Measurements from ENCODE around the gene PLD4. TPM values are rescaled to one million over a fixed set of nuclear protein-coding genes. Genes with fewer than 3 reads are reported as not detected.

Gene PLD4
- total and polyA plus RNA-seq, 2 donors (not counting 1 experiment from before 2014, with no cell fraction given): 0.17 TPM; not detected in 1

- Histone ChIP-seq H4K20me1 (ENCODE audit: control insufficient read depth, extremely low read depth, insufficient read depth, low read length) (no peaks in the 10 kb centered on the region), H3K9me3 (ENCODE audit: control insufficient read depth, insufficient read depth, low read depth, low read length) (no peaks in the 10 kb centered on the region), H3K4me3 (replicated peaks in 1 of 4; ENCODE audit: control extremely low read depth in 1 of 4, insufficient read depth in 1 of 4, low read depth in 3 of 4, low read length in 4 of 4) (no peak overlapping the region), H3K36me3 (ENCODE audit: control insufficient read depth, insufficient read depth, low read length) (no peaks in the 10 kb centered on the region), H2AFZ (ENCODE audit: low read length) (no peak overlapping the region), H3K4me2 (ENCODE audit: extremely low read depth, insufficient read depth, low read length) (no peak overlapping the region), H3K9ac (ENCODE audit: insufficient read depth, low read length) (no peak overlapping the region), H3K27me3 (ENCODE audit: control insufficient read depth, insufficient read depth, low read length) (no peaks in the 10 kb centered on the region), H3K79me2 (ENCODE audit: control insufficient read depth, insufficient read depth, low read length) (no peaks in the 10 kb centered on the region), H3K27ac (ENCODE audit: insufficient read depth, low read length) (no peak overlapping the region), H3K4me1 (ENCODE audit: control insufficient read depth, extremely low read depth, insufficient read depth, low read length) (no peaks in the 10 kb centered on the region)
- TF ChIP-seq, protein P1, sequence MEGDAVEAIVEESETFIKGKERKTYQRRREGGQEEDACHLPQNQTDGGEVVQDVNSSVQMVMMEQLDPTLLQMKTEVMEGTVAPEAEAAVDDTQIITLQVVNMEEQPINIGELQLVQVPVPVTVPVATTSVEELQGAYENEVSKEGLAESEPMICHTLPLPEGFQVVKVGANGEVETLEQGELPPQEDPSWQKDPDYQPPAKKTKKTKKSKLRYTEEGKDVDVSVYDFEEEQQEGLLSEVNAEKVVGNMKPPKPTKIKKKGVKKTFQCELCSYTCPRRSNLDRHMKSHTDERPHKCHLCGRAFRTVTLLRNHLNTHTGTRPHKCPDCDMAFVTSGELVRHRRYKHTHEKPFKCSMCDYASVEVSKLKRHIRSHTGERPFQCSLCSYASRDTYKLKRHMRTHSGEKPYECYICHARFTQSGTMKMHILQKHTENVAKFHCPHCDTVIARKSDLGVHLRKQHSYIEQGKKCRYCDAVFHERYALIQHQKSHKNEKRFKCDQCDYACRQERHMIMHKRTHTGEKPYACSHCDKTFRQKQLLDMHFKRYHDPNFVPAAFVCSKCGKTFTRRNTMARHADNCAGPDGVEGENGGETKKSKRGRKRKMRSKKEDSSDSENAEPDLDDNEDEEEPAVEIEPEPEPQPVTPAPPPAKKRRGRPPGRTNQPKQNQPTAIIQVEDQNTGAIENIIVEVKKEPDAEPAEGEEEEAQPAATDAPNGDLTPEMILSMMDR (conservative IDR thresholded peaks at IDR 0.05 in 1 of 2, IDR thresholded peaks at IDR 0.05 in 1 of 2; ENCODE audit: low read depth in 1 of 2, low read length in 2 of 2): no peak
- TF ChIP-seq EZH2 (IDR thresholded peaks at IDR 0.05; ENCODE audit: low read length, missing control alignments): no peak
- DNase-seq (ENCODE audit: low read depth in 2 of 2): no peak
Measured at GRCh38 chr14:104953097-104953496, 28.4 kb downstream of the PLD4 start.

DNA sequence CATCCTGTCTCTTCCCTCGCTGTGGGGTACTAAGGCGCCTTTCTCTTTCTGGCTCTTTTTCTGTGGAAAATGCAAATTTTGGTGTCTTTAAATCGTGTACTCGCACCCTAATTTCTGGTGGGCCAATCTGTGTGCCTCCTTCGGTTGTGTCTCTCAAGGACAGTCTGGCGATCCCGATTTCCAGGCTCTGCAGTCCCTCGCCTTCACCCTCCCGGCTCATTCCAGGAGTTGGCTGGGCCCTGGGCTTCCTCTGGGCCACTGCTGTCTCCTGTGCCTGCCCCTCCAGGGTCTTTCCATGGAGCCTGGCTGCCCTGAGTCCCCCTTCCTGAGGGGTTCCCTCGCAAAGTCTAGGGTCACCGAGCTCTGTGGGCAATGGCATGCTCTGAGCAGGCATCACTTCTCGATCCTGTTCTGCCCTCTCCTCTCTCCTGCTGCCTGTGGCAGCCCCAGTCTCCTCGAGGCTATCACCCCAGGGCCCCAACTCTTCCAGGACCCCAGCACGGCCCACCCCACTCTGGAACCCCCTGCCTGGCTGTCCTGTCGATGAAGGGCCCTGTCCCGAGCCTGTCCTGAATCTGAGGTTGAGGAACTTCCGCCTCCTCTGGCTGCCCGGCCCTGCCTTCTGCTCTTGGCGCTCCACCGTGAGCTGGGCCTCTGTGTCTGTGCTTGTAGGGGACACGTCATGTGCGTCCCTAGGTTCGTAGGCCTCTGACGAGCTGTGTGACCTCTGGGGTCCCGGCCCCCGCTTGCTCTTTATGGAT, 29.4 kb downstream of the PLD4 start:
- no peak overlapping the region for H3K4me3 ChIP-seq (replicated peaks in 1 of 4; ENCODE audit: control extremely low read depth in 1 of 4, insufficient read depth in 1 of 4, low read depth in 3 of 4, low read length in 4 of 4)
- no peaks in the 10 kb centered on the region for H3K9me3 ChIP-seq (ENCODE audit: control insufficient read depth, insufficient read depth, low read depth, low read length)
- H3K27ac ChIP-seq (ENCODE audit: insufficient read depth, low read length): no peak overlapping the region
- no peak overlapping the region for H3K9ac ChIP-seq (ENCODE audit: insufficient read depth, low read length)
- no peaks in the 10 kb centered on the region for H3K36me3 ChIP-seq (ENCODE audit: control insufficient read depth, insufficient read depth, low read length)
- no peaks in the 10 kb centered on the region for H3K4me1 ChIP-seq (ENCODE audit: control insufficient read depth, extremely low read depth, insufficient read depth, low read length)
- H2AFZ ChIP-seq (ENCODE audit: low read length): no peak overlapping the region
- TF ChIP-seq EZH2 (IDR thresholded peaks at IDR 0.05; ENCODE audit: low read length, missing control alignments): no peak
- TF ChIP-seq, protein P1 (conservative IDR thresholded peaks at IDR 0.05 in 1 of 2, IDR thresholded peaks at IDR 0.05 in 1 of 2; ENCODE audit: low read depth in 1 of 2, low read length in 2 of 2): no peak
- H3K4me2 ChIP-seq (ENCODE audit: extremely low read depth, insufficient read depth, low read length): no peak overlapping the region
- DNase-seq (ENCODE audit: low read depth in 2 of 2): no peak
- H3K79me2 ChIP-seq (ENCODE audit: control insufficient read depth, insufficient read depth, low read length): no peaks in the 10 kb centered on the region
- no peaks in the 10 kb centered on the region for H3K27me3 ChIP-seq (ENCODE audit: control insufficient read depth, insufficient read depth, low read length)
- no peaks in the 10 kb centered on the region for H4K20me1 ChIP-seq (ENCODE audit: control insufficient read depth, extremely low read depth, insufficient read depth, low read length)

GRCh38 chr14:104954746-104955395, 30.2 kb downstream of the PLD4 start:
- TF ChIP-seq EZH2 (IDR thresholded peaks at IDR 0.05; ENCODE audit: low read length, missing control alignments): no peak
- TF ChIP-seq, protein P1 (conservative IDR thresholded peaks at IDR 0.05 in 1 of 2, IDR thresholded peaks at IDR 0.05 in 1 of 2; ENCODE audit: low read depth in 1 of 2, low read length in 2 of 2): no peak
- Histone ChIP-seq H3K36me3 (ENCODE audit: control insufficient read depth, insufficient read depth, low read length) (no peaks in the 10 kb centered on the region), H3K27me3 (ENCODE audit: control insufficient read depth, insufficient read depth, low read length) (no peaks in the 10 kb centered on the region), H3K9me3 (ENCODE audit: control insufficient read depth, insufficient read depth, low read depth, low read length) (no peaks in the 10 kb centered on the region), H3K4me1 (ENCODE audit: control insufficient read depth, extremely low read depth, insufficient read depth, low read length) (no peaks in the 10 kb centered on the region), H3K27ac (ENCODE audit: insufficient read depth, low read length) (no peak overlapping the region), H4K20me1 (ENCODE audit: control insufficient read depth, extremely low read depth, insufficient read depth, low read length) (no peaks in the 10 kb centered on the region), H3K4me3 (replicated peaks in 1 of 4; ENCODE audit: control extremely low read depth in 1 of 4, insufficient read depth in 1 of 4, low read depth in 3 of 4, low read length in 4 of 4) (no peak overlapping the region), H2AFZ (ENCODE audit: low read length) (no peak overlapping the region), H3K4me2 (ENCODE audit: extremely low read depth, insufficient read depth, low read length) (no peak overlapping the region), H3K9ac (ENCODE audit: insufficient read depth, low read length) (no peak overlapping the region), H3K79me2 (ENCODE audit: control insufficient read depth, insufficient read depth, low read length) (no peaks in the 10 kb centered on the region)
- DNase-seq (ENCODE audit: low read depth in 2 of 2): no peak

All from fibroblast of lung (primary cell).